SK-N-SH (cell line): ENCODE measurements around the gene POU6F2. TPM values are rescaled to one million over a fixed set of nuclear protein-coding genes. Genes with fewer than 3 reads are reported as not detected.

ENCODE experiments used
- CTCF ChIA-PET: fragments of 300-600, 350-600 bp; formaldehyde crosslinking; extraction: SDS; loops from one replicate; lab custom pipeline; 2021; lab: Yijun Ruan, JAX
- POLR2A ChIA-PET: fragments of 350-600 bp; sonication (Branson Sonifier 250); formaldehyde crosslinking; extraction: SDS; loops from one replicate; lab custom pipeline; 2020; ENCODE audit warnings: antibody characterized with exemption, inconsistent platforms; lab: Yijun Ruan, JAX
- DNase-seq: peaks from one replicate; pipeline ENCODE4 v3.0.0; 2012
- H2AFZ ChIP-seq: fragments of 200-600 bp; sonication (generic); 2 replicates; pipeline ENCODE4 v1.8.1; 2016; ENCODE audit warnings: antibody characterized with exemption, mild to moderate bottlenecking, low read depth
- H3F3A ChIP-seq: fragments of 200-600 bp; sonication (generic); replicated peaks from 2 replicates; pipeline ENCODE3; 2016; ENCODE audit warnings: antibody characterized with exemption, mild to moderate bottlenecking; ENCODE audit not compliant: insufficient read depth
- H3K27ac ChIP-seq, 2 experiments: fragments of 200-500 bp in 1 of 2; fragments of 200-600 bp in 1 of 2; sonication (Bioruptor generic) in 1 of 2; sonication (generic), shearing (Covaris generic) in 1 of 2; 2 replicates each; pipeline versions ENCODE4 v1.5.1 to v1.6.1; 2014 to 2016; ENCODE audit warnings: low read depth in 2 of 2, inconsistent platforms in 1 of 2, low read length in 1 of 2, mild to moderate bottlenecking in 1 of 2, mixed read lengths in 1 of 2
- H3K27me3 ChIP-seq: fragments of 200-600 bp; sonication (generic), shearing (Covaris generic); 2 replicates; pipeline ENCODE4 v1.6.1; 2016; ENCODE audit warnings: mixed run types; ENCODE audit not compliant: insufficient read depth
- H3K36me3 ChIP-seq, 2 experiments: fragments of 200-500 bp in 1 of 2; fragments of 200-600 bp in 1 of 2; sonication (Bioruptor generic) in 1 of 2; sonication (generic) in 1 of 2; replicated peaks in 1 of 2; 2 replicates each; pipeline versions ENCODE3 to v1.5.1; 2014 to 2016; ENCODE audit warnings: low read length in 1 of 2, mild to moderate bottlenecking in 1 of 2; ENCODE audit not compliant: insufficient read depth in 2 of 2, control insufficient read depth in 1 of 2
- H3K4me1 ChIP-seq, 2 experiments: fragments of 200-500 bp in 1 of 2; fragments of 200-600 bp in 1 of 2; sonication (Bioruptor generic) in 1 of 2; sonication (generic), shearing (Covaris generic) in 1 of 2; 2 replicates each; pipeline versions ENCODE4 v1.5.1 to v1.6.1; 2014 to 2016; ENCODE audit warnings: low read depth in 1 of 2, low read length in 1 of 2, mixed run types in 1 of 2; ENCODE audit not compliant: insufficient read depth in 2 of 2, control insufficient read depth in 1 of 2
- H3K4me2 ChIP-seq: fragments of 200-600 bp; sonication (generic), shearing (Covaris generic); 2 replicates; pipeline ENCODE4 v1.6.1; 2017; ENCODE audit warnings: mixed run types
- H3K4me3 ChIP-seq, 2 experiments: fragments of 200-500 bp in 1 of 2; fragments of 200-600 bp in 1 of 2; sonication (Bioruptor generic) in 1 of 2; sonication (generic), shearing (Covaris generic) in 1 of 2; 2 replicates each; pipeline versions ENCODE4 v1.5.1 to v1.8.1; 2014 to 2016; ENCODE audit warnings: low read depth in 2 of 2, inconsistent platforms in 1 of 2, low read length in 1 of 2, mild to moderate bottlenecking in 1 of 2, mixed read lengths in 1 of 2, moderate library complexity in 1 of 2
- H3K79me2 ChIP-seq: fragments of 200-600 bp; sonication (generic); 2 replicates; pipeline ENCODE4 v1.8.1; 2017; ENCODE audit warnings: mild to moderate bottlenecking; ENCODE audit not compliant: insufficient read depth
- H3K9ac ChIP-seq: fragments of 200-600 bp; sonication (generic); 2 replicates; pipeline ENCODE4 v1.6.1; 2017; ENCODE audit warnings: mixed run types
- H3K9me2 ChIP-seq: fragments of 200-600 bp; sonication (generic); 2 replicates; pipeline ENCODE4 v1.6.1; 2017; ENCODE audit warnings: mixed run types
- H3K9me3 ChIP-seq: fragments of 200-600 bp; sonication (generic); 2 replicates; pipeline ENCODE4 v1.6.1; 2017; ENCODE audit warnings: mixed run types, mild to moderate bottlenecking, moderate library complexity
- H4K20me1 ChIP-seq: fragments of 200-600 bp; sonication (generic); 2 replicates; pipeline ENCODE4 v1.6.1; 2017; ENCODE audit warnings: mild to moderate bottlenecking, mixed run types; ENCODE audit not compliant: insufficient read depth
- GABPA ChIP-seq: IDR thresholded peaks from 2 replicates; pipeline ENCODE4 v1.4.0; 2012; ENCODE audit warnings: low read depth, mild to moderate bottlenecking
- JUND ChIP-seq: IDR thresholded peaks from 2 replicates; pipeline ENCODE4 v1.4.0; 2012
- RAD21 ChIP-seq: IDR thresholded peaks from 2 replicates; pipeline ENCODE4 v1.6.1; 2012; ENCODE audit warnings: mild to moderate bottlenecking, low read length
- RCOR1 ChIP-seq: fragments of 150-350 bp; IDR thresholded peaks from 2 replicates; pipeline ENCODE4 v1.6.1; 2017; ENCODE audit warnings: antibody characterized with exemption, low read length
- RFX5 ChIP-seq: IDR thresholded peaks from 2 replicates; pipeline ENCODE4 v1.6.1; 2012; ENCODE audit warnings: mild to moderate bottlenecking, improper control_type of control experiment, low read length
- SIN3A ChIP-seq: IDR thresholded peaks from 2 replicates; pipeline ENCODE4 v1.6.1; 2012; ENCODE audit warnings: low read depth, mild to moderate bottlenecking, low read length, moderate library complexity, borderline replicate concordance
- SMC3 ChIP-seq: IDR thresholded peaks from 2 replicates; pipeline ENCODE4 v1.6.1; 2012; ENCODE audit warnings: low read depth, low read length, improper control_type of control experiment
- TEAD4 ChIP-seq: IDR thresholded peaks from 2 replicates; pipeline ENCODE4 v1.4.0; 2012; ENCODE audit warnings: mild to moderate bottlenecking, borderline replicate concordance; ENCODE audit not compliant: insufficient read depth
- WGBS: methylation state at CpG from one replicate; pipeline ENCODE4 v1.1.6; 2017; ENCODE audit warnings: low lambda C conversion rate; 5-methylcytosine and 5-hydroxymethylcytosine counted together
- polyA plus RNA-seq, 3 experiments: library from polyadenylated mRNA; depleted of rRNA; stranded (reverse); fragments of >200 nt; gene quantifications; 2 replicates each; pipeline ENCODE4 v1.2.3, GENCODE V29; 2012
- TF ChIP-seq, protein P1 (sequence below): IDR thresholded peaks from 2 replicates; pipeline ENCODE4; 2012
- TF ChIP-seq, protein P2 (sequence below): IDR thresholded peaks from 2 replicates; pipeline ENCODE4 v1.4.0; 2012; ENCODE audit warnings: low read depth, borderline replicate concordance

POU6F2 gene
- polyA plus RNA-seq, 1 of the 3 experiments (the other 2 are of a cell fraction): under 0.01 TPM

DNA sequence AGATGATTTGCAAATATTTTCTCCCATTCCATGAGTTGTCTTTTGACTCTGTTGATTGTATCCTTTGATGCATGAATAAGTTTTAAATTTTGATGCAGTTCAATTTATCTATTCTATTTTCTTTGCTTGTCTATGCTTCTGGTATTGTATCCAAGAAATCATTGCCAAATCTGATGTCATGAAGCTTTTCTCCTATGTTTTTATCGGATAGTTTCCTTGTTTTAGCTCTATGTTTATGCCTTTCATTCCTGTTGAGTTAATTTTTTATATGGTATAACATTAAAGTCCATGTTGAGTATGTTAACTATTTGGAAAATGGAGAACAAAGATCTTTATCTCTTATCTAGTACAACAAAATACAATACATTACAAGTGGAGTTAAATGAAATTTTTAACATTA, 41.1 kb upstream of the POU6F2 start:
- Histone ChIP-seq H3K9me3 (no peaks in the 10 kb centered on the region), H3K4me1 (no peaks in the 10 kb centered on the region), H4K20me1 (no peaks in the 10 kb centered on the region), H3K27ac (no peak overlapping the region), H3K9ac (no peak overlapping the region), H3K4me2 (no peak overlapping the region), H3K9me2 (no peaks in the 10 kb centered on the region), H2AFZ (no peak overlapping the region), H3K36me3 (no peaks in the 10 kb centered on the region), H3K4me3 (no peak overlapping the region), H3F3A (no peaks in the 10 kb centered on the region), H3K27me3 (peaks cover 29% of the 10 kb centered on the region), H3K79me2 (no peaks in the 10 kb centered on the region)
- POLR2A ChIA-PET: no interaction called here
- DNase-seq: no peak
- WGBS: 38% methylated on average over 1 of the region's 1 CpG
- no peak for TF ChIP-seq RFX5
- CTCF ChIA-PET: no interaction called here

DNA sequence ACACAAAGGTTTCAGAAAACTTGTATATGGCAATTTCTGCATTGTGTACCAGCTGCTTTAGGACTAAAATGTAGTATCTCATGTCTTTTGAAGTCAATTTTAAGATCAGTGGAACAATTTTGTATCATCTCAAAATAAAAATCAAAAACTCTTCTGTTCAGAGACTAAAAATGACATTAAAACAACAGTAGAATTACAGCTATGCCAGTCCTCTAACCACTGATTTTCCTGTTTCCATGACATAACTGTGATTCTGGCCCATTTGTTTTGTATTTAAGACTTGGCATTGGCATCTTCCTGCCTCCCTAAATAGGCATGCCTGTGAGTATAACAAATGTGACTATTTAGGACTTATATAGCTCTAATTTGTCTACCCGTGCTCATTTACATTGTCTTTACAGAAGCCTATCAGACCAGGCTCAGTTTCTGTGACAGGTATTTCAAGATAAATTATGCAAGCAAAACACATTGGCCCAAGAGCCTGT, 39.7 kb upstream of the POU6F2 start:
- no peak overlapping the region for H3K9ac ChIP-seq
- TF ChIP-seq RCOR1 (no peak), RAD21 (no peak), GABPA (no peak), TEAD4 (no peak), JUND (no peak), SMC3 (no peak), SIN3A (no peak)
- TF ChIP-seq, protein P1, sequence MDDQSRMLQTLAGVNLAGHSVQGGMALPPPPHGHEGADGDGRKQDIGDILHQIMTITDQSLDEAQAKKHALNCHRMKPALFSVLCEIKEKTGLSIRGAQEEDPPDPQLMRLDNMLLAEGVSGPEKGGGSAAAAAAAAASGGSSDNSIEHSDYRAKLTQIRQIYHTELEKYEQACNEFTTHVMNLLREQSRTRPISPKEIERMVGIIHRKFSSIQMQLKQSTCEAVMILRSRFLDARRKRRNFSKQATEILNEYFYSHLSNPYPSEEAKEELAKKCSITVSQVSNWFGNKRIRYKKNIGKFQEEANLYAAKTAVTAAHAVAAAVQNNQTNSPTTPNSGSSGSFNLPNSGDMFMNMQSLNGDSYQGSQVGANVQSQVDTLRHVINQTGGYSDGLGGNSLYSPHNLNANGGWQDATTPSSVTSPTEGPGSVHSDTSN: no peak
- TF ChIP-seq, protein P2, sequence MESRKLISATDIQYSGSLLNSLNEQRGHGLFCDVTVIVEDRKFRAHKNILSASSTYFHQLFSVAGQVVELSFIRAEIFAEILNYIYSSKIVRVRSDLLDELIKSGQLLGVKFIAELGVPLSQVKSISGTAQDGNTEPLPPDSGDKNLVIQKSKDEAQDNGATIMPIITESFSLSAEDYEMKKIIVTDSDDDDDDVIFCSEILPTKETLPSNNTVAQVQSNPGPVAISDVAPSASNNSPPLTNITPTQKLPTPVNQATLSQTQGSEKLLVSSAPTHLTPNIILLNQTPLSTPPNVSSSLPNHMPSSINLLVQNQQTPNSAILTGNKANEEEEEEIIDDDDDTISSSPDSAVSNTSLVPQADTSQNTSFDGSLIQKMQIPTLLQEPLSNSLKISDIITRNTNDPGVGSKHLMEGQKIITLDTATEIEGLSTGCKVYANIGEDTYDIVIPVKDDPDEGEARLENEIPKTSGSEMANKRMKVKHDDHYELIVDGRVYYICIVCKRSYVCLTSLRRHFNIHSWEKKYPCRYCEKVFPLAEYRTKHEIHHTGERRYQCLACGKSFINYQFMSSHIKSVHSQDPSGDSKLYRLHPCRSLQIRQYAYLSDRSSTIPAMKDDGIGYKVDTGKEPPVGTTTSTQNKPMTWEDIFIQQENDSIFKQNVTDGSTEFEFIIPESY: no peak
- H3F3A ChIP-seq: no peaks in the 10 kb centered on the region
- no peaks in the 10 kb centered on the region for H3K9me3 ChIP-seq
- H3K36me3 ChIP-seq: no peaks in the 10 kb centered on the region
- POLR2A ChIA-PET: no interaction called here
- H2AFZ ChIP-seq: no peak overlapping the region
- H3K4me1 ChIP-seq: no peaks in the 10 kb centered on the region
- no peak for DNase-seq
- 8% methylated on average over 1 of the region's 1 CpG for WGBS
- no peaks in the 10 kb centered on the region for H3K79me2 ChIP-seq
- no peaks in the 10 kb centered on the region for H3K9me2 ChIP-seq
- peaks cover 30% of the 10 kb centered on the region for H3K27me3 ChIP-seq
- no peak overlapping the region for H3K4me3 ChIP-seq
- no peak overlapping the region for H3K4me2 ChIP-seq
- CTCF ChIA-PET: interaction anchor here (1.1 kb wide), 1 partner anchor 582 kb away, joined by 3 read pairs; no protein-coding TSS in a partner anchor
- no peak overlapping the region for H3K27ac ChIP-seq
- no peaks in the 10 kb centered on the region for H4K20me1 ChIP-seq
